GM12875 (cell line): ENCODE data around the gene AIPL1.

Experiments used
- H3K4me3 ChIP-seq: one replicate; pipeline ENCODE4 v1.5.1; 2011; ENCODE audit warnings: low read depth, low read length, control low read depth
- CTCF ChIP-seq: IDR thresholded peaks from 2 replicates; pipeline ENCODE4 v1.5.1; 2011; ENCODE audit warnings: low read depth, mild to moderate bottlenecking, control low read depth, inconsistent platforms, low read length, moderate library complexity, borderline replicate concordance; ENCODE audit not compliant: insufficient read depth

Gene AIPL1

DNA sequence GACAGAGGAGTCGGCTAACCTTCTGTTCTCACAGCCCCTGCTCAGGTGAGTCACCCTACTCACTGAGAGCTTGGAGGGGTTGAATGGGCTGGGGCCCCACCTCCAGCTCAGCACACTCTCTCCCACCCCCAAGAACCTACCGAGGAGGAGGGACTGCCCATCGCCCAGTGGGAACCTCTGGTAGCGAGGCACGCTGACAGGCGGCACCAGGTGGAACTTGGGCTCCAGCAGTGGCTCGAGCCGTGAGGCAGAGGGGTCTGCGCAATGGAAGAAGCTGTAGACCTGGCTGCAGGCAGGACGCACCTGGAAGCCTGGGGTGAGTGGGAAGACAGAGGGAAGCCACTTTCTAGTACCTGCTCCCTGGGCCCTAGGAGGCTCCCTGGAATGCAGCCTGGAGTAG is 37.6 kb upstream of the AIPL1 start:
- TF ChIP-seq CTCF: no peak
- no peak overlapping the region for H3K4me3 ChIP-seq

- TF ChIP-seq CTCF: no peak
- no peak overlapping the region for H3K4me3 ChIP-seq
These were observed 36.9 kb upstream of the AIPL1 start for GRCh38 chr17:6471531-6472465.

DNA sequence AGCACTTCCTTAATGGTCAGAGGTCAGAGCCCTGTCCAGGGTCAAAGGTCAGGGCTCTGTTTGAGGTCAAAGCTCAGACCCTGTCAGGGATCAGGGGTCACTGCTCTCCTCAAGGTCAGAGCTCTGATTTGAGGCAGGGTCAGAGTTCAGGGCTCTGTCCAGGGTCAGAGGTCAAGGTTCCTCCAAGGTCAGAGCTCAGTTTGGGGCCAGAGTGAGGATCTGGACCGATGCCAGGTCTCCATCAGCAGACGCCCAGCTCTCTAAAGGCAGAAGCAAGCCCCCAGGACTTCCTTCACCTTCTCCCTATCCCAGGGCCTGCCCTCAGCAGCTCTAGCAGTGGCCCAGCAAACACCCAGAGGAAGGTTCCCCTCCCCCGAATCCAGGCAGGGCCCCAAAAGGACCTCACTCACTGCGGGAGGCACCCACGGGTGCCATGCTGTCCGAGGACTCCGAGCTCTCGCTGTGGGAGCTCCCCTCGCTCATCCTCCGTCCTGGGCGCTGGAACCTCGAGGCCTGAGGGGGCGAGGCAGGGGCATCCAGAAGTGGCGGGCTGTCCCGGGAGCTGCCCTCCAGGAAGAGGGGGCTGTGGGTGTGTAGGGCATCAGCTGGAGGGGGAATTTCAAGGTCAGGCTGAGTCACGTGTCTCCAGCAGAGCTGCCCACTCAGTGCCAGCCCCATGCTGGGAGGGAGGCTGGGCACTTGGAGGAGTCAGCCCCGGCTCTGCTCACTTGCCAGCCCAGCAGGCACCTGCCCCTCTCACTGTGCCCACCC is 36.0 kb upstream of the AIPL1 start:
- H3K4me3 ChIP-seq: no peak overlapping the region
- TF ChIP-seq CTCF: no peak

DNA sequence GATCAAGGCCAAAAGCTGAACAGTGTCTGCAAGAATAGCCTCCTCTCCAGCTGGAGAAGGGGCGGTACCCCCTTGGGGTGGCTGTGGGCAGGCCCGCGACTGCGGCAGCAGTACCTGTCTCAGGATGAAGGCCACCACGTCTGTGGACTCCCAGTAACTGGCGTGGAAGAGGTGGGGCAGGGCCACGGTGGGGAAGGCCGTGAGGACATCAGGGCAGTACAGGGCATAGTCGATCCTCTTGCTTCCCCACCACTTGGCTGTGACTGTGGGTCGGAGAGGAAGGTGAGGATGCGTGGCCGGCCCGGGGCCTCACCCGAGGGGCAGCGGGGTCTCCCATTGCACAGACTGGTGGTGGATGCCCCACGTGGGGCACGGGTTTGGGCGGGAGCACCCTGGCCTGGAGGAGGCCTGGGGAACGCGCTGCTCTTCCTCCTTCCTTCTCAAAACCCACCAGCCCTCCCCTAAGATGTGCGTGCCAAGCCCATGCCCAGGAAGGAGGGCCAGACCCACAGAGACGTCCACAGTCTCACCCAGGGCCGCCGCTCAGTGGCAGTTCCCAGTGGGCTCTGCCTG is 35.3 kb upstream of the AIPL1 start:
- H3K4me3 ChIP-seq: no peak overlapping the region
- no peak for TF ChIP-seq CTCF

- H3K4me3 ChIP-seq: no peak overlapping the region
- no peak for TF ChIP-seq CTCF
These were observed 33.3 kb upstream of the AIPL1 start for GRCh38 chr17:6468051-6468790.

DNA sequence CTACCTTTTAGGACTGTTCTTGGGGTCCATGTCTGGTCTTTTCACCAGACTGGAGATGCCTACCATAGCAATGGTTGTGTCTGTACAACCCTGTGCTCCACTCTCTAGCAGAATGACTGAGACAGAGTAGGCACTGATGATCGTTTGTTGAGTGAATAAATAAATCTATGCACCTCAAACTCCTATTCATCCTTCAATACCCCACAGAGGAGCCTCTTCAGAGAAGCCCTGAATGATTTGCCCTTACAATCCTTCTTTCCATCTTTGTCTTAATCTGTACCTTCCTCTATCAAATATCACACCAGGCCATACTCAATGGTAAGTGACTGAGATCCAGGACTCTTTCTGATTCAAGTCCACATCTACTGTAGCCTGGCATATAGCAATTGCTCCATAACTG is 32.6 kb upstream of the AIPL1 start:
- TF ChIP-seq CTCF: no peak
- no peak overlapping the region for H3K4me3 ChIP-seq
